ENCODE data around the gene RALBP1.

- TF ChIP-seq CTCF (IDR thresholded peaks at IDR 0.05; ENCODE audit: control extremely low read depth in 1 of 3, insufficient read depth in 1 of 3, low read depth in 1 of 3, low read length in 3 of 3) (no peak), EP300 (IDR thresholded peaks at IDR 0.05; ENCODE audit: borderline replicate concordance in 1 of 2, low read depth in 2 of 2, low read length in 2 of 2) (no peak), EZH2 (IDR thresholded peaks at IDR 0.05; ENCODE audit: low read depth, low read length, severe bottlenecking) (no peak), POLR2A (IDR thresholded peaks at IDR 0.05; ENCODE audit: control extremely low read depth in 1 of 2, low read depth in 2 of 2, low read length in 2 of 2) (0 out of 3 replicates have a peak, but pooled peaks of 1 of the 2 experiments have one; percentile 34), POLR2AphosphoS5 (IDR thresholded peaks at IDR 0.05; ENCODE audit: low read depth, low read length) (no peak), SIX5 (IDR thresholded peaks at IDR 0.05; ENCODE audit: low read depth, low read length) (no peak), RAD21 (IDR thresholded peaks at IDR 0.05 in 1 of 2, conservative IDR thresholded peaks at IDR 0.05 in 1 of 2; ENCODE audit: low read depth in 2 of 2, low read length in 2 of 2) (no peak), ZNF274 (IDR thresholded peaks at IDR 0.05; ENCODE audit: borderline replicate concordance, extremely low read depth, low read length) (no peak), TBP (IDR thresholded peaks at IDR 0.05; ENCODE audit: low read depth, low read length) (no peak; the same call in 1 of the 2 replicates), RFX5 (IDR thresholded peaks at IDR 0.05; ENCODE audit: borderline replicate concordance, low read depth, low read length) (no peak)
- TF ChIP-seq, protein P1, sequence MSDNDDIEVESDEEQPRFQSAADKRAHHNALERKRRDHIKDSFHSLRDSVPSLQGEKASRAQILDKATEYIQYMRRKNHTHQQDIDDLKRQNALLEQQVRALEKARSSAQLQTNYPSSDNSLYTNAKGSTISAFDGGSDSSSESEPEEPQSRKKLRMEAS (IDR thresholded peaks at IDR 0.05): peak; percentile 24
Observed at GRCh38 chr18:9434122-9434701, 41.1 kb upstream of the RALBP1 start.

All from H1 (cell line).